Heart left ventricle (tissue), 13 donors: ENCODE data around the gene PLAU.
"Not testable (repeated sequence)": the region's sequence is repeated elsewhere in the genome, so short reads cannot be mapped to it uniquely, and the experiment has no call there.

Source experiments
- POLR2A ChIP-seq, 2 donors: fragments of 450-650 bp; IDR thresholded peaks; one replicate each; pipeline ENCODE4 v1.6.1; 2017; ENCODE audit warnings: antibody characterized with exemption in 2 of 2, mild to moderate bottlenecking in 2 of 2, moderate library complexity in 2 of 2
- TF ChIP-seq, protein P1 (sequence below), 12 donors: fragments of 200-600 bp; sonication (generic) in 4 of 12; IDR thresholded peaks; one replicate each; pipeline versions ENCODE4 v1.5.0 to v1.8.0; 2018 to 2022; ENCODE audit warnings: antibody characterized with exemption in 12 of 12, mild to moderate bottlenecking in 5 of 12
- donor health status: ischemic (EF 13 %, LVEDD 7.1; RV severe dilation, severe dysfunction).
- donor health status: DM: no; HTN: yes; CAD: no.
- donor health status: DM: no; HTN: no; CAD: no.
- donor health status: ischemic (EF 25% LVEDD 6.9; RV normal size, moderate dysfunction).
- donor health status: ischemic (EF 25% LVEDD 5.7; RV mildly dilated, moderate dysfunction).
- donor health status: ischemic (EF 35%, LVEDD 5.7; RV mildly dilated, moderate dysfunction).
- donor health status: nonischemic (EF 11% LVEDD 7.7; RV severe dilation, severe dysfunction).
- donor health status: DM: yes; HTN: yes; CAD: no.
- donor health status: PGD.
- donor health status: ischemic (EF 29% LVEDD 5.4; RV normal size, mild dysfunction).
- donor health status: nonischemic (EF 23%, LVEDD 6.1; RV moderate dilation, normal function).

DNA sequence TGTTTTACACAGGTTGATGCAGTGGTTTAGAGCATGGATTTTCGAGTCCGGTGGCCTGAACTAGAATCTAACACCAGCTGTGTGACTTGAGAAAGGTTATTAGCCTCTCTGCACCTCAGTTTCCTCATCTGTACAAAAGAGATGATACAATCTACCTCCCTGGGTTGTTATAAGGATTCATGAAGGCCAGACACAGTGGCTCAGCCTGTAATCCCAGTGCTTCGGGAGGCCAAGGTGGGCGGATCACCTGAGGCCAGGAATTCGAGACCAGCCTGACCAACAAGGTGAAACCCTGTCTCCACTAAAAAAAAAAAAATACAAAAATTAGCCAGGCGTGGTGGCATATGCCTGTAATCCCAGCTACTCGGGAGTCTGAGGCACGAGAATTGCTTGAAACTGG is 8.5 kb downstream of the PLAU start:
- TF ChIP-seq, protein P1, sequence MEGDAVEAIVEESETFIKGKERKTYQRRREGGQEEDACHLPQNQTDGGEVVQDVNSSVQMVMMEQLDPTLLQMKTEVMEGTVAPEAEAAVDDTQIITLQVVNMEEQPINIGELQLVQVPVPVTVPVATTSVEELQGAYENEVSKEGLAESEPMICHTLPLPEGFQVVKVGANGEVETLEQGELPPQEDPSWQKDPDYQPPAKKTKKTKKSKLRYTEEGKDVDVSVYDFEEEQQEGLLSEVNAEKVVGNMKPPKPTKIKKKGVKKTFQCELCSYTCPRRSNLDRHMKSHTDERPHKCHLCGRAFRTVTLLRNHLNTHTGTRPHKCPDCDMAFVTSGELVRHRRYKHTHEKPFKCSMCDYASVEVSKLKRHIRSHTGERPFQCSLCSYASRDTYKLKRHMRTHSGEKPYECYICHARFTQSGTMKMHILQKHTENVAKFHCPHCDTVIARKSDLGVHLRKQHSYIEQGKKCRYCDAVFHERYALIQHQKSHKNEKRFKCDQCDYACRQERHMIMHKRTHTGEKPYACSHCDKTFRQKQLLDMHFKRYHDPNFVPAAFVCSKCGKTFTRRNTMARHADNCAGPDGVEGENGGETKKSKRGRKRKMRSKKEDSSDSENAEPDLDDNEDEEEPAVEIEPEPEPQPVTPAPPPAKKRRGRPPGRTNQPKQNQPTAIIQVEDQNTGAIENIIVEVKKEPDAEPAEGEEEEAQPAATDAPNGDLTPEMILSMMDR (IDR thresholded peaks at IDR 0.05): not testable (repeated sequence)
- TF ChIP-seq POLR2A (IDR thresholded peaks at IDR 0.05): not testable (repeated sequence)
